Peyer's patch (tissue), 4 donors: ENCODE data around the gene ANKRD9. TPM values are rescaled to one million over a fixed set of nuclear protein-coding genes. Genes with fewer than 3 reads are reported as not detected.

ENCODE experiments used
- DNase-seq, 3 donors: peaks; one replicate each; pipeline ENCODE4 v3.0.0-alpha.2; 2017 to 2019
- H3K27ac ChIP-seq, 4 donors: fragments of 200-600 bp; sonication (generic); one replicate each; pipeline ENCODE4 v1.5.1; 2016 to 2019
- H3K27me3 ChIP-seq, 2 donors: fragments of 200-600 bp; sonication (generic); one replicate each; pipeline ENCODE4 v1.5.1; 2019
- H3K36me3 ChIP-seq, 3 donors: fragments of 200-600 bp; sonication (generic); one replicate each; pipeline ENCODE4 v1.5.1; 2016 to 2019
- H3K4me1 ChIP-seq, 4 donors: fragments of 200-600 bp; sonication (generic); one replicate each; pipeline ENCODE4 v1.5.1; 2016 to 2019
- H3K4me3 ChIP-seq, 4 donors: fragments of 200-600 bp; sonication (generic); 1 replicate in 3 of 4; 2 replicates in 1 of 4; pipeline ENCODE4 v1.5.1; 2016 to 2019; ENCODE audit warnings: mild to moderate bottlenecking in 1 of 4
- H3K9me3 ChIP-seq, 4 donors: fragments of 200-600 bp; sonication (generic); one replicate each; pipeline ENCODE4 v1.5.1; 2016 to 2019; ENCODE audit warnings: mild to moderate bottlenecking in 1 of 4
- POLR2A ChIP-seq, 2 donors: fragments of 450-650 bp; IDR thresholded peaks; one replicate each; pipeline ENCODE4 v1.5.1; 2017; ENCODE audit warnings: antibody characterized with exemption in 2 of 2, mild to moderate bottlenecking in 2 of 2, moderate library complexity in 2 of 2
- small RNA-seq, 2 donors: library from RNA; depleted of rRNA; stranded (forward); fragments of <200 nt; gene quantifications; one replicate each; pipeline ENCODE3, GENCODE V24; 2016
- total RNA-seq, 4 donors: library from RNA; depleted of rRNA; stranded (reverse); fragments of >200 nt; gene quantifications; one replicate each; pipeline ENCODE4 v1.1.0, GENCODE V29; 2016
- TF ChIP-seq, protein P1 (sequence below), 6 experiments: fragments of 450-650 bp in 4 of 6; fragments of 200-600 bp in 2 of 6; sonication (generic) in 1 of 6; IDR thresholded peaks; one replicate each; pipeline ENCODE4 v1.5.1; 2017 to 2019; ENCODE audit warnings: antibody characterized with exemption in 6 of 6, mild to moderate bottlenecking in 3 of 6, moderate library complexity in 1 of 6

ANKRD9 gene
- total RNA-seq, 4 donors from 2014 or later, result 52.8 to 450 (median 392) TPM

DNA sequence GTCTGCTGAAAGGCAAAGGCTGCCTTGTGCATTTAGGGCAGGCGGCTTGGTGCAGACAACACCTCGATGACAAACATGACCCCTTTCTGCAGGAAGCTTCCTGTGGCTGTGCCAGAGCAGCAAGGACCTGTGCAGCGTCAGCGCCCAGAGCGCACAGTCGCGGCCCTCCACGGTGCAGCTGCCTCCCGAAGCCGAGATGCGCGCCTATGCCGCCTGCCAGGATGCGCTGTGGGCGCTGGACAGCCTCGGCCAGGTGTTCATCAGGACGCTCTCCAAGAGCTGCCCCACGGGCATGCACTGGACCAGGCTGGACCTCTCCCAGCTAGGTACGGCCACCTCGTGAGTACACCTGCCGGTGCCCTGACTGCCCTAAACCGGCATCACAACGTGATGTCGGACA is 57.3 kb downstream of the ANKRD9 start:
- peak in 1 of 3 donors; percentile 39 for DNase-seq
- TF ChIP-seq POLR2A (IDR thresholded peaks at IDR 0.05), result no peak
- TF ChIP-seq, protein P1, sequence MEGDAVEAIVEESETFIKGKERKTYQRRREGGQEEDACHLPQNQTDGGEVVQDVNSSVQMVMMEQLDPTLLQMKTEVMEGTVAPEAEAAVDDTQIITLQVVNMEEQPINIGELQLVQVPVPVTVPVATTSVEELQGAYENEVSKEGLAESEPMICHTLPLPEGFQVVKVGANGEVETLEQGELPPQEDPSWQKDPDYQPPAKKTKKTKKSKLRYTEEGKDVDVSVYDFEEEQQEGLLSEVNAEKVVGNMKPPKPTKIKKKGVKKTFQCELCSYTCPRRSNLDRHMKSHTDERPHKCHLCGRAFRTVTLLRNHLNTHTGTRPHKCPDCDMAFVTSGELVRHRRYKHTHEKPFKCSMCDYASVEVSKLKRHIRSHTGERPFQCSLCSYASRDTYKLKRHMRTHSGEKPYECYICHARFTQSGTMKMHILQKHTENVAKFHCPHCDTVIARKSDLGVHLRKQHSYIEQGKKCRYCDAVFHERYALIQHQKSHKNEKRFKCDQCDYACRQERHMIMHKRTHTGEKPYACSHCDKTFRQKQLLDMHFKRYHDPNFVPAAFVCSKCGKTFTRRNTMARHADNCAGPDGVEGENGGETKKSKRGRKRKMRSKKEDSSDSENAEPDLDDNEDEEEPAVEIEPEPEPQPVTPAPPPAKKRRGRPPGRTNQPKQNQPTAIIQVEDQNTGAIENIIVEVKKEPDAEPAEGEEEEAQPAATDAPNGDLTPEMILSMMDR (IDR thresholded peaks at IDR 0.05), result no peak
- H3K4me3 ChIP-seq, result no peak overlapping the region
- H3K9me3 ChIP-seq, result no peaks in the 10 kb centered on the region
- no peaks in the 10 kb centered on the region for H3K27me3 ChIP-seq
- no peaks in the 10 kb centered on the region for H3K4me1 ChIP-seq
- H3K36me3 ChIP-seq, result peaks cover 0 to 59% (median 0%) of the 10 kb centered on the region in 3 donors
- H3K27ac ChIP-seq, result no peak overlapping the region

Small RNAs within 50 kb of the gene (small RNA-seq; reads per million reads assigned to genes)
- gene MIR4309, result 0 reads per million in 2 donors

Other genes starting within 250 kb of the ANKRD9 start
- 10 to 100 TPM in 2 of 4 donors, 1 to 10 TPM in 2; 4.6 to 30.5 (median 14.6) TPM for gene MOK, start 204.6 kb downstream of the ANKRD9 start, total RNA-seq
- gene ZNF839, start 190.0 kb downstream of the ANKRD9 start, total RNA-seq, result 10 to 100 TPM; 11.9 to 42.1 (median 27.2) TPM
- gene CINP, start 146.9 kb downstream of the ANKRD9 start, total RNA-seq, result 10 to 100 TPM in 3 of 4 donors, 1 to 10 TPM in 1; 5.8 to 29.9 (median 24.8) TPM
- 10 to 100 TPM; 21.5 to 45.3 (median 22.4) TPM for gene TECPR2, start 146.8 kb downstream of the ANKRD9 start, total RNA-seq
- gene RCOR1, start 82.9 kb upstream of the ANKRD9 start, total RNA-seq, result 10 to 100 TPM; 16.5 to 26.3 (median 21.1) TPM